HTR-8/SVneo (cell line): ENCODE measurements around the gene FAM162A.
A peak's percentile ranks its signal among the peaks of the same experiment; 100 is the strongest.
"Not testable (repeated sequence)": the region's sequence is repeated elsewhere in the genome, so short reads cannot be mapped to it uniquely, and the experiment has no call there.

ENCODE experiments used
- DNase-seq: peaks from one replicate; pipeline ENCODE4 v3.0.0; 2011; ENCODE audit warnings: low spot score, mixed read lengths; ENCODE audit not compliant: insufficient read length
- FAIRE-seq: peaks from 2 replicates; lab custom pipeline; 2011; peaks lifted over from hg19 to GRCh38; lab: Jason Lieb, UNC

Gene FAM162A

DNA sequence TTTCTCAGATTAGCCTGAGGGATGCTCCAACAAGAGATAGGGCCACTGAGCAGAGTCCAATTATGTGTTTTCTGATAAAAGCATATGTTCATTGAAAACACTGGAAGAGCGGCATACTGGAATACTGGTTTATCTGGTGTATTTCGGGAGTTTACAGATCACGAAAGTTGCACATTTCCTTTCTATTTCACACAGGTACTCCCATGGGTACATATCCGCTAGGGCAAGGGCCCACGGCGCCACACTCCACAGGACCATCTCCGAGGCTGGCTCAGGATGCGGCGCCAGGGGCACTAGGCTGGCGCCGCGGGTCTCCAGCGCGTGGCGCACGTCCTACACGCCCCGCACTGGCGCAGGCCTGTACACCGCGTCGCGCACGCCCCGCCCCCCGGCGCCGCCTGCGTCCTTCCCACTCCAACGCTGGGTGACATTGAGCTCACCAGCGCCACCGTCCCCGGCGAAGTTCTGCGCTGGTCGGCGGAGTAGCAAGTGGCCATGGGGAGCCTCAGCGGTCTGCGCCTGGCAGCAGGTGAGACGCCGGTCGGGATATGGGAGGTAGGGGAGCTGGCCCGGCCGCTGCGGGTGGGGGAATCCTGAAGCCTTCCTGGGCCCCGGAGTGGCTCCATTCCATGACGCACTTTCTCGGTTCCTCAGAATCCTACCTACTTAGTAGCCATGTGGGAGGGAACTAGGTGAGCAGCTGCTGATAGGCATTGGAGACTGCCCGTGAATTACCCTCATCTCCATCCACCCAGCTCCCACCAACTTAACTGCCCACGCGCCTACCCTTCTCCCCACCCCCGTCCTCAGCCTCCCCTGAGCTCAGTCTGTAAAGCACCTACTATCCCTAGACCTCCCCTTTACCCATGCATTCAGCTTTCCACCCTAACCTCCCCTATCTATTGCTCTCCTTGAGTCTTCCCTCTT lies at the start of gene FAM162A:
FAM162A (plus strand) TSS at position 412 of the 927 bp plus-strand sequence; CDS start at position 496, 84 bp downstream.
- DNase-seq = peak; percentile 82
- FAIRE-seq = peak; percentile 96

DNA sequence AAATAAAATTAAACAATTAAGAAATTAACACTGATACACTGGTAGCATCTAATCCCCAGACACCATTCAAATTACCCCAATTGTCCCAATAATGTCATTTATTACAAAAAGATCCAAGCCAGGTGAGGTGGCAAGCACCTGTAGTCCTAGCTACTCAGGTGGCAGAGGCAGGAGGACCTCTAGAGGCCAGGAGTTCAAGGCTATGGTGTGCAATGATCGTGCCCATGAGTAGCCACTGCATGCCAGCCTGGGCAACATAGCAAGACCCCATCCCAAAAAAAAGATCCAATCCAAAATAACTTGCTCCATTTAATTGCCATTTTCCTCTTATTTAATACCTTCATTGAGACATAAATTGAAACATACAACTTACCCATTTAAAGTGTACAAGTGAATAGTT lies 41.2 kb upstream of the FAM162A start:
- FAIRE-seq (no peak), DNase-seq (no peak)

- FAIRE-seq (no peak), DNase-seq (no peak)
Measured at GRCh38 chr3:122343654-122344053, 40.3 kb upstream of the FAM162A start.

DNA sequence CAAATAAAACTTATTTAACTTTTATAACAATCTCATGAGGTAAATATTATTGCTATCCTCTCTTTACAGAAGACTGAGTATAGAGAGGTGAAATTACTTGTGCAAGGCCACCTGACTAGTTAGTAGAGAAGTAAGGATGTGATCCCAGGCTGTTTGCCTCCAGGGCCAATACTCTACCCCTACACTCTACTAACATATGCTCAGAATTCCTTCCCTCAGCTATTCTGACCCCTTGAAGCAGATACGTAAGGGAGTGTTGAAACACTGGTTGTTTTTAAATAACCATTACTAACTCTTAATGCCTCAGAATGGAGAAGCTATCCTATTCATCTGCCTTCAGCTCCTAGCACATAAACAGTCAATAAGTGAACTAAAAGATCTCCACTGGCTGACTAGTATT lies 34.8 kb upstream of the FAM162A start:
- DNase-seq (no peak), FAIRE-seq (no peak)

GRCh38 chr3:122350814-122351418 lies 33.1 kb upstream of the FAM162A start:
- DNase-seq (no peak), FAIRE-seq (no peak)

- DNase-seq = no peak
- FAIRE-seq = no peak
Measured at GRCh38 chr3:122351612-122352011, 32.4 kb upstream of the FAM162A start.

GRCh38 chr3:122353215-122353614 lies 30.8 kb upstream of the FAM162A start:
- FAIRE-seq = no peak
- no peak for DNase-seq

GRCh38 chr3:122353893-122354401 lies 30.0 kb upstream of the FAM162A start:
- FAIRE-seq (no peak), DNase-seq (no peak)

DNA sequence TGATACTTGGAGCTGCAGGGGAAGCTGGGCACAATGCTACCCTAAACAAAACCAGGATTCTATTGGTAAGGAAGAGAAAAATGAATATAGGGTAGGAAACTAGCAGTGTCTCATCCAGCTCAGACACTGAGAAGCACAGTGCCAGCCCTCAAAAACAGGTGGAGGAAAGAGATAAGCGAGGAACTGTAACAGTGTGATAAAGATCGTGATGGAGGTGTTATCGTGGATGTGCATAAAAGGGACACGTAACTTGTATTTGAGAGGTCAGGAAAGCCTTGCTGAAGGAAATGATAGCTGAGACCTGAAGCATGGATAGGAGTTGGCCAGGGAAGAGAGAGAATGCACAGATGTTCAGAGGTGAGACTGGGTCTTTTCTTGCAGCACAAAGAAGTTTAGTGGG lies 28.4 kb upstream of the FAM162A start:
- FAIRE-seq (no peak), DNase-seq (no peak)

GRCh38 chr3:122356402-122356801 lies 27.6 kb upstream of the FAM162A start:
- FAIRE-seq (no peak), DNase-seq (peak; percentile 19)

- DNase-seq = no peak
- FAIRE-seq = no peak
Measured at GRCh38 chr3:122357828-122358702, 25.9 kb upstream of the FAM162A start.

DNA sequence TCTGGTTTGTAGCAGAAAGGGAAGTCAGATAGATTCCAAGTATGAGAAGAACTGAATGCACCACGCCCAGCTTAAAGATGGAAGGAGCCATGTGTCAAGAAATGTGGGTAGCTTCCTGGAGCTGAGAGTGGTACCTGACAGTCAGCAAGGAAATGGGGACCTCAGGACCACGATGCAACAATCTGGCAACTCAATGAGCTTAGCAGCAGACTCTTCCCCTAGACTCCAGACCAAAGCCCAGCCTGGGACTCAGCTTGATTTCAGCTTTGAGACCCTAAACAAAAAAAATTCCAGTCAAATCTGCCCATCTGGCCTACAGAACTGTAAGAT lies 25.3 kb upstream of the FAM162A start:
- no peak for FAIRE-seq
- no peak for DNase-seq

- no peak for DNase-seq
- FAIRE-seq = no peak
Measured at GRCh38 chr3:122362026-122362425, 22.0 kb upstream of the FAM162A start.

- FAIRE-seq = no peak
- no peak for DNase-seq
Measured at GRCh38 chr3:122364490-122364889, 19.5 kb upstream of the FAM162A start.

DNA sequence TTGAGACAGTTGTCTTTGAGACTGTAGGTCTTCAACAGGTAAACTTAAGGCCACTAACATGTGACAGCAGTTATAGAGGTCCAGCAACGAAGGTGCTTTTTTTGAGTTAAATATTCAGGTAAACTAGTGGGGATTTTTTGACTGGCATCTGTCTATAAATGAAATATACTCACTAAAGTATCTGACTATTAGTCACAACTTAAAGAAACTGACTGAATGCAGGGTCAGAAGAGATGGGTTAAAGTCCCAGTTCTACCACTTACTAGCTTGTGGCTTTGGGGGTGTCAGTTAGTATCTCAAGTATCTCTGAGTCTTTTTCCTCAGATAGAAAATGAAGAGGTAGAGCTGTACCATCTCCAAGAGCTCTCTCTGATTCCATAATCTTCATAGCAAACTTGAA lies 18.9 kb upstream of the FAM162A start:
- DNase-seq (no peak), FAIRE-seq (no peak)

- not testable (repeated sequence) for FAIRE-seq, DNase-seq
Measured at GRCh38 chr3:122365582-122366378, 18.2 kb upstream of the FAM162A start.

DNA sequence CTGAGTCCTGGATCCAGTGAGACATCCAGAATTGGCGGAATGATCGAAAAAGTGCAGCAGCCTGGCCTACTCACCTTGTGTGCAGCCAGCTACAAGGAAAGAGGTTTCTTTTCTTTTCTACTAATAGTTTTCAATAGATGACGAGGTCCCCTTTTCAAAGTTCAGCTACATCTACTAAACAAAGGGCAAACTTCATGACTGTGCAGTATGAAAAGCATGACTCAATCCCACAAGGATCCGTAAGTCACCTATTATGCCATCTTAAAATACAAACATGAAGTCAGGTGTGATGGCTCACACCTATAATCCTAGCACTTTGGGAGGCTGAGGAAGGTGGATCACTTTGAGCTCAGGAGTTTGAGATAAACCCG lies 17.6 kb upstream of the FAM162A start:
- peak; percentile 44 for FAIRE-seq
- DNase-seq = no peak

GRCh38 chr3:122374034-122374433 lies 9.9 kb upstream of the FAM162A start:
- DNase-seq (no peak), FAIRE-seq (no peak)

DNA sequence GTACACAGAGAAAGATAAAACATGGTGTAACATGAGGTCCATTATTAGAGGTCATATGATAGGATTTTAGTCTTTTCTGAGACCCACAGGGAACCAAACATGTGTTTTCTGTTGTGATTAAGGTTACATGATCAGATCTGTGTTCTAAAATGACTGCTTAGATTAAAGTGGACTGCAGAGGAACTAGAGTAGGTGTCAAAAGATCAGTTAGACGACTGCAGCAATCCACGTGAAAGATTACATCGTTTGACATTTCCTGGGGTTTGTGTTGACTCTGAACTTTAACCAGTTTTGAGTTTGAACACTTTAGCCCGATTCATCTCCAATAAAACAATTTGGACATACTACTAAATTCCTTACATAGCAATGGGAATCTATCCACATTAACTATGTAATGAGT lies 6.0 kb upstream of the FAM162A start:
- FAIRE-seq = no peak
- DNase-seq = no peak
